ENCODE measurements around the gene KCNJ13.

The KCNJ13 gene

DNA sequence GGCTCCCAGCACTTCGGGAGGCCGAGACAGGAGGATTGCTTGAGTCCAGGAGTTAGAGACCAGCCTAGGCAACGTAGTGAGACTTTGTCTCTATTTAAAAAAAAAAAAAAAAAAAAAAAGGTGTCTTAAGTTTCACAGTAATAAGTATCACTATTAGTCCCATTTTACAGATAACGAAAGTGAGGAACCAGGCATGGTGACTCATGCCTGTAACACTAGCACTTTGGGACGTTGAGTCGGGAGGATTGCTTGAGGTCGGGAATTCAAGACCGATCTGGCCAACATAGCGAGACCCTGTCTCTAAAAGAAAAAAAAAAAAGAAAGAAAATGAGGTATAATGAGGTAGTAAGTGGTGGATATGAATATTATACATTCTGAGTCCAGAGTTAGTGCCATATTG, 2.5 kb downstream of the KCNJ13 start:
- TF ChIP-seq, protein P1, sequence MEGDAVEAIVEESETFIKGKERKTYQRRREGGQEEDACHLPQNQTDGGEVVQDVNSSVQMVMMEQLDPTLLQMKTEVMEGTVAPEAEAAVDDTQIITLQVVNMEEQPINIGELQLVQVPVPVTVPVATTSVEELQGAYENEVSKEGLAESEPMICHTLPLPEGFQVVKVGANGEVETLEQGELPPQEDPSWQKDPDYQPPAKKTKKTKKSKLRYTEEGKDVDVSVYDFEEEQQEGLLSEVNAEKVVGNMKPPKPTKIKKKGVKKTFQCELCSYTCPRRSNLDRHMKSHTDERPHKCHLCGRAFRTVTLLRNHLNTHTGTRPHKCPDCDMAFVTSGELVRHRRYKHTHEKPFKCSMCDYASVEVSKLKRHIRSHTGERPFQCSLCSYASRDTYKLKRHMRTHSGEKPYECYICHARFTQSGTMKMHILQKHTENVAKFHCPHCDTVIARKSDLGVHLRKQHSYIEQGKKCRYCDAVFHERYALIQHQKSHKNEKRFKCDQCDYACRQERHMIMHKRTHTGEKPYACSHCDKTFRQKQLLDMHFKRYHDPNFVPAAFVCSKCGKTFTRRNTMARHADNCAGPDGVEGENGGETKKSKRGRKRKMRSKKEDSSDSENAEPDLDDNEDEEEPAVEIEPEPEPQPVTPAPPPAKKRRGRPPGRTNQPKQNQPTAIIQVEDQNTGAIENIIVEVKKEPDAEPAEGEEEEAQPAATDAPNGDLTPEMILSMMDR (conservative IDR thresholded peaks at IDR 0.05; ENCODE audit: low read depth): no peak
- ChIA-PET POLR2A (ENCODE audit: low non-redundant PET) (no interaction called here), CTCF (interaction anchor here (0.6 kb wide), 1 partner anchor 198 kb away, joined by 3 read pairs; no protein-coding TSS in a partner anchor)
- no peak for DNase-seq (ENCODE audit: low spot score)
- H3K27ac ChIP-seq: no peak overlapping the region

- H3K27ac ChIP-seq: no peak overlapping the region
- DNase-seq (ENCODE audit: low spot score): no peak
- POLR2A ChIA-PET (ENCODE audit: low non-redundant PET): no interaction called here
- TF ChIP-seq, protein P1 (conservative IDR thresholded peaks at IDR 0.05; ENCODE audit: low read depth): no peak
- CTCF ChIA-PET: no interaction called here
These were observed 3.8 kb downstream of the KCNJ13 start for GRCh38 chr2:232772531-232772930.

GRCh38 chr2:232771870-232772269, 4.5 kb downstream of the KCNJ13 start:
- TF ChIP-seq, protein P1 (conservative IDR thresholded peaks at IDR 0.05; ENCODE audit: low read depth): no peak
- no peak overlapping the region for H3K27ac ChIP-seq
- no peak for DNase-seq (ENCODE audit: low spot score)
- CTCF ChIA-PET: interaction anchor here (0.8 kb wide), 1 partner anchor 28 kb away, joined by 3 read pairs; no protein-coding TSS in a partner anchor
- POLR2A ChIA-PET (ENCODE audit: low non-redundant PET): no interaction called here

DNA sequence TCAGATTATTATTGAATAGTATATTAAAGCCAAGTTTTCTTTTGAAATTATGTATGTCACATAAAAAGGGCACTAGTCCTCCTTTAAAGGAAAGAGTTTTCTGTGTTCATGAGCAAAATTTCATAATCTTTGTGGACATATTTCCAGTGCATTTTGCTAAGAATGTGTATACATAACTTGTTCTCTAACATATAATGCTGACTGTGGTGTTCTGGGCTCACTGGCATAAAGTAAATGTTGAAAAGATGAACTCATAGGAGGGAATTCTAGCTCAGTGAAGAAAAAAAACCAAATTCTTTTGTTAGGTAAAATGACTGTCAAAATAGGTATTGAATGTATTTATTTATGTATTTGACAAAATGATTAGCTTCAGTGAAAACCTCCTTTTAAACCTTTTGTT, 6.2 kb downstream of the KCNJ13 start:
- no peak overlapping the region for H3K27ac ChIP-seq
- TF ChIP-seq, protein P1 (conservative IDR thresholded peaks at IDR 0.05; ENCODE audit: low read depth): no peak
- no peak for DNase-seq (ENCODE audit: low spot score)
- ChIA-PET CTCF (no interaction called here), POLR2A (ENCODE audit: low non-redundant PET) (no interaction called here)

GRCh38 chr2:232767866-232768265, 8.5 kb downstream of the KCNJ13 start:
- H3K27ac ChIP-seq: no peak overlapping the region
- TF ChIP-seq, protein P1 (conservative IDR thresholded peaks at IDR 0.05; ENCODE audit: low read depth): no peak

GRCh38 chr2:232761301-232761907, 15.0 kb downstream of the KCNJ13 start:
- CTCF ChIA-PET: interaction anchor here (0.7 to 1.2 kb wide), 2 partner anchors 504 to 687 kb away, joined by 3 read pairs; no protein-coding TSS in a partner anchor
- DNase-seq (ENCODE audit: low spot score): peak; percentile 35
- TF ChIP-seq, protein P1 (conservative IDR thresholded peaks at IDR 0.05; ENCODE audit: low read depth): peak; percentile 71

More at GRCh38 chr2:232767866-232768265, 8.5 kb downstream of the KCNJ13 start:
- no peak for DNase-seq (ENCODE audit: low spot score)
- ChIA-PET POLR2A (ENCODE audit: low non-redundant PET) (no interaction called here), CTCF (interaction anchor here (0.7 kb wide), 1 partner anchor 241 kb away, joined by 3 read pairs; no protein-coding TSS in a partner anchor)

More at GRCh38 chr2:232761301-232761907, 15.0 kb downstream of the KCNJ13 start:
- POLR2A ChIA-PET (ENCODE audit: low non-redundant PET): no interaction called here
- H3K27ac ChIP-seq: no peak overlapping the region

All from RWPE1 (cell line).